GM19025 (cell line): ENCODE results near the gene FKRP.

Source experiments
- ATAC-seq: cut with Tn5 transposase; IDR thresholded peaks from one replicate; pipeline ENCODE4 v1.9.1; 2021; ENCODE audit warnings: mild to moderate bottlenecking, low read depth, moderate library complexity; ENCODE audit not compliant: unreplicated experiment

The FKRP gene

DNA sequence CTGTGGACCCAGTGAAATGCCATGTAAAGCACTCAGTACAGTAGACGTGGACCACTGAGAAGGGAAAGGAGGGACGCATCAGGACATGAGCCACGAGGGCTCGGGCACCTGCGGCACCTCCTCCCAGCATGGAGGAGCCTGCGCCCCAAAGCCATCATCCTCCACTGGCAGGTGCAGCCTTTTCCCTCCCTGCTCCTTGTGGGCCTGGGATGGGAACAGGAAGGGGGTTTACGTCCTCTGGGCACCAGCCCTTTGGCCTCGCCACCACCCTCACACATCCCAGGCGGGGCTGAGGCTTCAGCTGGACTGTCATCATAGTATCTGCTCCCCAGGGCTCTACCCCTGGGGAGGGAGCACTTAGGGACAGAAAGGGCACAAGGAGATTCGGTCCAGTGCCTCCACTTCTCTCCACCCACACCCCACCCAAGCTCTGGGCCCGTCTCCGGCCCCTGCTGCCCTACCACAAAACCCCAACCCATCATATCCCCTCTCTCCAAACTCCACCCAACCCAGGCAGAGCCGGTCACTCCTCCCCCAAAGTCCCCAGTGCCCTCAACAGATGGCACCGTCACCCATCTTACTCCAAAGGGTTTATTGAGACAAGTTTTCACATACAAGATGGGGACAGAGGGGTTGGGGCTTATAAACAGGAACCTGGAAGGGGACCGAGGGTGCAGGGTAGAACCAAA lies 26.8 kb upstream of the FKRP start:
- ATAC-seq: no peak

DNA sequence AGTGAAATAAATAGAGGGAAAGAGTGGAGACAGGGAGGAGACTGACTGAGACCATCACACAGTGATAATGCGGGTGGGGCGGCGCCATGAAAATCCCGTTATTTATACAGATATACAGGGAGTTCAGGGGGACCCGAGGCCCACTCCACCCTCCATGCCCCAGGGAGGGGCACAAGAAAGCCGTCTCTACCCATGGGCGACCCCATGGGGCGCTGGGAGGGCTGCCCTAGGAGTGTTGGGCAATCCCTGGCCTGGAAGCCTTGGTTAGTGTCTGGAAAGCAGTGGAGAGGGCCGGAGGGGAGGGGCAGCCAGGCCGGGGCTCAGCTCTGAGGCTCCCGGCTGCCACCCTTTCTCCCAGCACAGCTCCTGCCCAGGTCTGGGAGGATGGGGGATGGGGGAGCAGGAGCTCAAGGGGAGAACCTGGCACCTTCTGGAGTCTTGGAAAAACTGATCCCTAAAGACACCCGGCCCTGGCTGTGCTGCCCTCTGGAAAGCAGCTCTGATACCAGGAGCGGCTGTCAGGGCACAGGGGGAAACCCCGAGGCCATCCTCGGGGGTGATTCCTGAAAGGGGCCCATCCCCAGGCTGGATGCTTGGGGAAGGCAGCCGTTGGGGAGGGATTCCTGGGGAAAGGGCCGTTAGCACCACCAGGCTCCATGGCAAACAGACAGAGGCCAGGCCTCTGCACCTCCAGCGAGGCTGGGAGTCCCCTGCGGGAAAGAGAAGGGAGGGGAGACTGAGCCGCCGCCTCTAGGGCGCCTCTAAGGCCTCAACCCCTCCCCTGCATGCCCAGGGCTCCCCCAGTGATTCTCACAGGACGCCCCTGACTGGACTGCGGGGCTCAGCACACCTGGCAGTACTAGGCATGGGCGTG lies 26.0 kb upstream of the FKRP start:
- no peak for ATAC-seq

DNA sequence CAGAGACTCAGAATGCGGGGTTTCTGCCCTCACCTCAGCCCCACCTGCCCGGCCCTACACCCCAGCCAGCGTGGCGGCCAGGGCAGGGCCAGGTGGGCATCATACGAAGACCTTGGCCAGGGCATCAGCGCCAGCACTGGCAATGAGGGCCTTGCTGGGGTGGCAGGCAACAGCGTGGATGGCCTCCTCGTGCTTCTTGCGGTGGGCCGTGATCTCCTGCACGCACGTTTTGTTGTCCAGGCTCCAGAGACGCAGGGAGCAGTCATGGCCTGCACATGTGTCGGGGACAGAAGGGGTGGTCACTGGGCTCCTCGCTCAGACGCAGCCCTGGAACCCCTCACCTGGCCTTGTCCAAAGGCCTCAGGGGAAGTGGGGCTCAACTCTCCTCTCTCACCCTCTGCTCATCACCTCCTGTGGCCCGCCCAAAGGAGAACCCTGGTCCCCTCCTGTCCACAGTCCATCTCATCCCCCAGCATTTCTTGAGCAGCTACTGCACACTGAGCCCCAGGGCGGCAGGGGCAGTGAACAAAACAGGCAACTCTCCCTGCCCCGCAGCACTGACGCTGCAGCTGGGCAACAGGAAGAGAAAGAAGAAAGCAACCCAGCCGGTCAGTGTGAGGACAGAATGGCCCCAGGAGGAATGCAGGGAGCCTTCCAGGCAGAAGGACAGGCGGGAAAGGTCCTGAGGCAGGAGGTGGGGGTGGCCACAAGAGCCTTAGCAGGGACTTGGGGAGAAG lies 25.2 kb upstream of the FKRP start:
- ATAC-seq: no peak

DNA sequence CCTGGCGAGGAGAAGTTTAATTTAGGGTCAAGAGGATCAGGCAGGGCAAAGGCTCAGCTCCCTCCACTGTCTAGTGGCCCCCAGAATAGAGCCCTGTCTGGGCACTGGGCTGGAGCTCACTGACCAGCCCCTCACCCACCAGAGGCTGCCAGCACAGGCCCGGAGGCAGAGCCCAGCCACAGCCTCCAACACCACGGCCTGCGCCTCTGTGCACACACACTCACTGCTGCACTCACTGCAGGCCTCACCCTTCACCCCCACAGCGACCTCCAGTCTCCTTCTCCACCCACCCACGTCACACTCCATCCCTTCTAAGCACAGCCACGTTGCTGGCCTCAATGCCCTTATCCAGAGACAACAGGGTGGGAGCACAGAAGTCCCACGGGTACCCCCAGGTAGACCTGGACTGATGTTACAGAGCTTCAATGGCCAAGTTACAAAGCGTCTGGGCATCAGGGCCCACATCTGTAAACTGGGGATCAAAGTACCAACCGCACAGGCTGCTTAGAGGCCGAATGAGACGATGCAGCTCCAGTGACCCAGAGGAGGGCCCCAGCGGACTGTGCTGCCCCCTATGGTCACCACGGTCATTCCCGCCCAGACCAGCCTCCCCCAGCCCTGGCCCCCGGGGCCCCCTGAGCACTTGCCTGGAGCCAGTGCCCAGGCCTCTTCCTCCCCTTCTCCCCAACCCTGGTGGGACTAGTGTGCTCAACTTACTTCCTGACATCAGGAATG lies 24.4 kb upstream of the FKRP start:
- ATAC-seq: no peak

DNA sequence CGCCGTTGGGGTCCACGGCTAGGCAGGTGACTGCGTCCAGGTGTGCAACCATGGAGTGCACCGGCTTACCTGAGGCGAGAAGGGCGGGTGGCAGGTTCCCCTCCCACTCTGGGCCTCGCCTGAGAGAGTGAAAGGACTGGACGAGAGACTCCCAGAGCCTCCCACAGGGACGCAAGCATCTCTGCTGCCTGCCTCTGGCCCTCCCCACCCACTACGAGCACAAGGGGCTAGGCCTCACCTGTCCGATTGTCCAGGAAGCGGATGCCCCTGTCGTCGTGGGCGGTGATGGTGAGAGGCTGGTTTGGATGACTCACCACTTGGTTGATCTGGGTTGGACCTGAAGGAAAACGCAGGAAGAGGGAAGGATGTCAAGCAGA lies 23.9 kb upstream of the FKRP start:
- ATAC-seq: no peak

DNA sequence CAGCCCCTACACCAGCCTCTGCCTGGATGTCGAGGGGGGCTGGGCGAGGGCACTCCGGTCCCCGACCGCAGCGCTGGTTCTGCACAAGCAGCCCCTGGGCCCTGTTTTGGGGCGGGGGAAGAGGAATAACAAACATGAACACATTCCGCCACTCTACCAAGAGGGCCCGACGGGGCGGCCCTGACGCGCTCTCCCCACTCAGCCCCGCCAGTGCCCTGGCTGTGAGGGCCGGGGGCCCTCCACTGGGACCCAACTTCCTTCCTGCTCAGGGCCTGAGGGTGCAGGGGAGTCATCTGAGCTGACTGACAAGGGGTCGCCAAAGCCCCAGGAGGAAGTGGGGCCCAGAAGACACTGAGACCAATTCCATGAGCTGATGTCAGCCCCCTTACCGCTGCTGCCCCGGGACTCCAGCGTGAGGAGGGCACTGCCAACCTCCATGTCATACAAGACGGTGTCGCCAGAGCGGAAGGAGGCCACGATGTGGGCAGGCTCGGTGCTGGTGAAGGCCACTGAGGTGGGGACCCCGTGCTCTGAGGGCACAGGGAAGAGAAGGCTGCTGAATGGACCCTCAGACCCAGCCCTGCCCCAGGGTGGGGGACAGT lies 23.3 kb upstream of the FKRP start:
- no peak for ATAC-seq

DNA sequence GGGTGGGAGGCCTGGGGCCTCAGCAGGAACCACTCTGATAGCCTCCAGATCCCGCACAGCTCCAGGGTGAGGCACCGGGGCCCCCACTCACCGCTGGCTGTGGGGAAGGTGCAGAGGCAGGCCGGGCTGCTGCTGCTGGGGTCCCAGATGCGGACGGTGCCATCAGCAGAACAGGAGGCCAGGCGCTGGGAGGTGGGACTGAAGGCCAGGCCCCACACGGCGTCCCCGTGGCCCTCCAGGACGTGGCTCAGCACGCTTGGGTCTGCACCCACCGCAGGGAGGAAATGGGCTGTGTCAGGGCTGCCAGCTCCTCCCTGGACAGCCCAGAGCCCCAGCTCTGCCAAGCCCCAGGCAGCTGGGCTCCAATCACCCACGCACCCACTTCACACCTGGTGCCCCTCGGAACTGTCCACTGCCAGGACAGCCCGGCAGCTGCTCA lies 22.8 kb upstream of the FKRP start:
- no peak for ATAC-seq

DNA sequence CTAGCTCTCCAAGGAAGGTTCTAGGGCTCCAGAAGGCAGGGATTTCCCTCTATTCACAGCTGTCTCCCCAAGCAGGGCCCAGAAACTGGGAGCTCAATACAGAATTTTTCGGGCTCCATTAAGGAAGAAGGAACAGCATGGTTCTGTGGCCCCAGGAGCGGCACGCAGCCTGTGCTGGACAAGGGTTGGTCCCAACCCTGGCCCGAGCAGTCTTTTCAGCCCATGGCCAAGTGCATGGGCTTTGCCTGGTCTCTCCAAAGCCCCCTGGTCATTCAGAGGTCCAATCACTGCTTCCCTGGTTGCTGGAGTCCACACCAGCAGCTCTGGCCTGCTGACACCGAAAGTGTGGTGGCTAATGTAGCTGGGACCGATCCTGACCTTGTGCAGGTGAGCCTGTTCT lies 22.4 kb upstream of the FKRP start:
- ATAC-seq: no peak

DNA sequence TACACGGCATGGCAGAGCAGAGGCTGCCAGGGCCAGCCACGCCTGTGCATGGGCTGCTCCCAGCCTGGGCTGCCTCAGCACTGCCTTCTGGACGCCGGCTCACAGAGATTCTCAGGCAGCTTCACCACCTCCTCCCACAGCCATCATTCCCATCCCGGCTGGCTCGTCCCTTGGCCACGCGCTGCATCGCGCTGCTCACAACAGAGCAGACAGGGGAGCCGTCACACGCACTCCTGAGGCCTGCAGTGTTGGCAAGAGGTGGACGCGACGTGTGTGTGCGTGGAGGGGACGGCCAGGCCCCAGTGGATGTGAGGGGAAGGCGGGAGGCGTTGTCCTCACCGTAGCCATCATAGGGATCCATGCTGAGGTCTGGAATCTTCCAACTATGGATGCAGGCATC lies 21.4 kb upstream of the FKRP start:
- no peak for ATAC-seq

DNA sequence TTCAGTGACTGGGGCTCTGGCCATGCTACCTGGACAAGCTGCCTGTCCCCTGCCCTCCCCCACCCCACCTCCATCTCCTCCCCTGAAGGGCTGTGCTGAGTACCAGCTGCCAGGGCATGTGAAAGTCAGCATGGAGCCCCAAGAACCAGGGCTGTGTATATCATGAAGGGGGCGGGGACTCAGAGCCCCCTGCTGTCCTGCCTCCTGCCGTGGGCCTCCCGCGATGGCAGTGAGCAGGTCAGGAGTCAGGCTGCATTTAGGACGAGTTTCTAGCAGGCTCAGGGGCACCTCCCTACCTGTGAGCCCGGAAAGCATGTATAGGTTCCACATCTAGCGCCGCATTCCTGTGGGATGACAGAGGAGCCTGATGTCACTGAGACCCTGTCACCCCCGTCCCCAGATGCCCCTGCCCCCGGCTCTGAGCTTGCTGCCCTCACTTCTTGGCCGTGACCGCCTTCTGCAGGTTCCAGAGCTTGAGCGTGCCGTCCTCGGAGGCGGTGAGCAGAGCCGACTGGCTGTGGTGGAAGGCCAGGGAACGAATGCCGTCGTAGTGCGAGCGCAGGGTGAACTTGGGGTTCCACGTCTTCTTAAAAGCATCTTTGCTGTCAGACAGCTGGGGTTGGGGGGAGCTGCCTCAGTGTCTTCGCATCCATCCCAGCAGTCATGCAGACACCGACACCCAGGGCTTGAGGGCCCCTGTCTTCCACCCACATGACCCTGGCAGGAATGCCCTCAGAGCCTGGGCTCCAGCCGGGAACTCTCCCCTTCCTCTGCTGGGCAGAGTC lies 20.6 kb upstream of the FKRP start:
- no peak for ATAC-seq

DNA sequence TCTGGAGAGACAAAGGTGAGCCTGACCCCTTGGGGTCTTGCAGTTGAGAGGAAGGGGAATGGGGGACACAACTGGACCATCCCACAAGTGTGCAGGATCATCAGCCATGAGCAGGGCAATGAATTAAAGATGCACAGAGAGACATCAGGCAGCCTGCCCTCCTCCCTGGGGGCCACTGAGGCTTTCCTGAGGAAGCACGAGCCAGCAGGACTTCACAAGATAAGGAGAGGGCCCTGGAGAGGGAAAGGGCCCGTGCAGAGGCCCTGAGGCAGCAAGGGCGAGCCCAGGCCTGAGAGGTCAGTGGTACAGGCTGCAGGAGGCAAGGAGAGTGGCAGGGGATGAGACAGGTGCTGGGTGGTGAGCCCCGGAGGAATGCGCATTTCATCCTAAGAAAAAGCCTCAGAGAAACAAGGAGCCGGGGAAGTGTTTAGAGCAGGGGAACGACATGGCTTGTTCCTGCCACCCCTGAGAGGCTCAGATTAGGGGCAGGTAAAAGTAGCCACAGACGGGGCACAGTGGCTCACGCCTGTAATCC lies 19.9 kb upstream of the FKRP start:
- ATAC-seq: no peak

DNA sequence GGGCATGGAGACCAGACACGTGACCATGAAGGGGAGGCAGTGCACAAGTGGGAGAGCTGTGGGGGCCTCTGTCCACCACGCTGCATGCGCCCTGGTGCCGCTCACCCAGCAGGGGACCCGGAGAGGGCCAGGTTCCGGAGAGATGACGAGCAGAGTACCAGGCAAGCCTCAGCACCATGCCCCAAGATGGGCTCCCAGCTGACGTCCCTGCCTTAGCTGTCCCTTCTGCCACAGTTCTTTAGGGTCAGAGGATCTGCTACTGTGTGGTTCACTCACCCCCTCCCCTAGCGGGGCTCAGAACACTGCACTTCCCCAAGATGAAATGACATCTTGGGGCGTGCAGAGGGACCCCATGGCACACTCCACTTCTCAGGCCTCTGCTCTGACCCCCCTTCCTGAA lies 19.3 kb upstream of the FKRP start:
- ATAC-seq: no peak

DNA sequence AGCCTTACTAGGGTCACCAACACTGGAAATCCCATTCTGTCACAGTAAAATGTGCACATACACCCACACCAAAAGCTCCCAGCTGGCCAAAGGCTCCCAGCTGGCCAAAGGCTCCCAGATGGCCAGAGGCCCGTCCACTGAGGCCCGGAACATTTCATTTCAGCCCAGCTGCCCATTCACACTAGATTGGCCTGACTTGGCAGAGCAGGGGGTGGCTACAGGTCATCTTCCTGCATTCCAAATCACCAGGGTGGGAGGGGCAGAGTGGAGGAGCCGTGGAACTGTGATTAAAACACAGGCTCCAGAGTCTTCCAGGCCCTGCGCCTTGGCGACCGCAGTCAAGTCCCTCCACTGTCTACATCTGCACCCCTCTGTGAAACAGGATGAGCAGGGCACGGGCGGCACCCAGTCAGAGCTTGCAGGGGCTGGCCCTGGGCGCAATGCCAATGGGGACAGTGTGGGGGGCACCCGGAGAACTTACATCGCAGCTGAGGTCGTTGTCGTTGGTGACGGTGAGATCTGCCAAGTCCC lies 18.8 kb upstream of the FKRP start:
- ATAC-seq: no peak

DNA sequence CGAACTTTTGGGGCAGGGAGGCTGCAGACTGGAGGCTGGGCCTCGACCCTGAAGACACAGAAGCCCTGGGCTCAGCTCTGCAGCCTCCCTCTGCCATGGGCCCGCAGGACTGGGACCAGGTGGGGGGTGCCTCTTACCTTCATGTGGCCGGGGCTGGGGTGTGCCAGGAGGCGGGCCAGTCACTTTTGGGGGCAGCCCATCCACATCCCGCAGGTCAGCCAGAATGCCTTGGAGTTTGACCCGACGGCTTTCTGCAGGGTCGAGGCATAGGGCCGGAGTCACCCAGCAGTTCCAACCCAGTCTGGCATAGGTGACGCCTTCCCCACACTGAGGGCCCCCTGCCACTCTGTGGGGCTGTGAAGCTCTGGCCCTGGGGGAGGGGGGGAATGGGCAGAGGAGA lies 18.1 kb upstream of the FKRP start:
- ATAC-seq: no peak

DNA sequence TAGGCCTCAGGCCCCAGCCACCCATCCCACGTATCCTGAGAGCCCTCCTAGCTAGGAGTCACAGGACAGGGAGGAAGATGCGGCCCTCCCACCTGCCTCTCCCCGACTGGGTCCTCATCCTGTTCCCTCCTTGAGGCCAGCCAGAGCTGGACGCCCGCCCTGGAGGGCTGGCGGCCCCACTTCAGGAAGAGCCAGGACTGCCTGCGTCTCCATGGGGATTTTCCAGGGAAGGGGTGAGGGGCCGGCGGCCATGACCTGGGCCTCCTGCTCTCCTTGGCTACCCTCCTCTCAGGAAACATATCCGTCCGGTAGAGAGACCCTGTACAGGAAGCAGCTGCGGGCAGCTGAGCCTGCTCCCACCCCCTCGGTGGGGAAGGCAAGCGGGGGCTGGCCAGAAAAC lies 17.6 kb upstream of the FKRP start:
- ATAC-seq: no peak

DNA sequence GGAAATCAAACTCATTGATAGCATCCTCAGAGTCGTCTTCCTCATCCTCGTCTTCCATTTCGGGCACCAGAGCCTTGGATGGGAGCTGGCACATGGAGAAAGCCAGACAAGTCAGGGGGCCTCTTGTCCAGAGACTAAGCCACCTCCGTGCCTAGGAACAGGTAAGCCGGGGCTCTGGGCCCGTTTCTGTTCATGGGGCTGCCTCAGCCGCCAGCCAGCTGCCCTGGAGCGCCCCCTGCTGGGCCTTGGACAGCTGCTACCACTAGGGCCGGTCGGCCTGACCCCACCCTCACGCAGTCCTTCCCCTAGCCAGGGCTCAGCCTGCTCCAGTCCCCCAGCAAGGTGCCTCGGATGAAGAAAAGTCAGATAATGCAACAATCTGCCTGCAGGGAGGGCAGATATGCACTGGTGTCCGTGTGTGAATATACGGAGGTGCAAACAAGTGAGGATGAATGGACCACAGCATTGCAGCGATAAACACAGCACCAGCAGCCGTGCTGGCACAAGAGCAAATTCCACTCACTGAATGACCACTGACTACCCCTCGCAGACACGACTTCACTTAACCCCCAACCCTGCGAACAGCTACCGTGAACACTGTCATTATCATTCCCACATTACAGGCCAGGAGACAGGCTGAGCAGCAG lies 17.0 kb upstream of the FKRP start:
- no peak for ATAC-seq

DNA sequence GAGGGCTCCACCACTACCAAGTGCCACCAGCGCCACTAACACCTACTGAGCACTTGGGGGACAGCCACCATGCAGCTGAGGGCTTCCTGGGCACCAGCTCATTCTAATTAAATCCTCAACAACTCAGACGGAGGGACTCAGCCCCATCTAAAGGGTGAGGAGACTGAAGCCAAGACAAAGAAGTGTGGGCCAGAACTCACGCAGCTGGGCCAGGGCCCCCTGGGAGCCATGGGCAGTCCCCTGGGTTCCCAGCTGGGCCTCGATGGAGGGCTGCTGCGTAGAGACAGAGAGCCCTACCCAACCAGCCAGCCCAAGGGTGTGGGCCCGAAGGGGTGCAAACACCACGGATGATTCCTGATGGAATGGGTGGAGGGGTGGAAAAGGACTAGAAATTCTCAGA lies 16.2 kb upstream of the FKRP start:
- no peak for ATAC-seq

DNA sequence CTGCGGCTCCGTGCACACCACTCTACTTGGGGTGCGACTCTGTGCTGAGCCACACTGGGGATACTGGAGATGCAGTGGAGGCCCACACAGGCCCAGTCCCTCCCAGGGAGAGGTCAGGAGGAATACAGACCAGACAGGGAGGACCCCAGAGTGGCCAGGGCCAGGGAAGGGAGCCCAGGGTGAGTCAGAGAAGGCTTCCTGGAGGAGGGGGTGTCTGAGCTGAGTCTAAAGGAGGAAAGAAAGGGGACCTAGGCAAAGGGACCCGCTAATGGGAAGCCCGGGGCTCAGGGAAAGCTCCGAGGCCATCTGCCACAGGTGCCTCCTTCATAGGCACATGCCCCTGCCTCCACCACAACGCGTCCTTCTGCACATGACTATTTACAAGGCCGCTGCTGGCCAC lies 15.7 kb upstream of the FKRP start:
- no peak for ATAC-seq

DNA sequence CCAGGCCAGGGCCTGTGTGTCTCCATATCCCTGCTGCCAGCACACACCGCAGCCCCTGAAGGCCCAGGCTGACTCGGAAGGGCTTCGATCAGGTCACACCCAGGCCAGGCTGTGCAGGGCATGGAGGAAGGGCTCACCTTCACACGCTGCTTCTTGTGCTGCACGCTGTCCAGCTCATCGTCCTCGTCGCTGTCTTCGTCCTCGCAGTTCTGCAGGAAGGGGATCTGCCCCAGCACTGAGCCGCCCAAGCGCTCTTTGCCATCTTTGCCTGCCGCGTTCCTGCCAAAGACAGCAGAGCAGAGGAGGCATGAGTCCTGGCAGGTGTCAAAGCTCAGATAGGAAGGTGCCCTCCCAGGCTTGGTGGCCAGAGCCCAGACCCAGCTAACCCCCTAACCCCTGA lies 15.3 kb upstream of the FKRP start:
- no peak for ATAC-seq
